OCI-LY1 (cell line): ENCODE measurements around the gene CSF1.

Experiments
- CTCF ChIP-seq: fragments of 200-600 bp; sonication (generic), shearing (Covaris generic); IDR thresholded peaks from 2 replicates; pipeline ENCODE4 v1.5.1; 2017; ENCODE audit warnings: mild to moderate bottlenecking, antibody characterized with exemption, low read length, moderate library complexity, mixed read lengths
- EZH2 ChIP-seq: fragments of 200-600 bp; sonication (generic), shearing (Covaris generic); IDR thresholded peaks from 2 replicates; pipeline ENCODE4 v1.8.0; 2017; ENCODE audit warnings: borderline replicate concordance, mixed run types, mild to moderate bottlenecking, antibody characterized with exemption, low read length, moderate library complexity, mixed read lengths

GRCh38 chr1:109969907-109970306, 59.3 kb downstream of the CSF1 start:
- TF ChIP-seq CTCF (no peak), EZH2 (no peak)
